Measurements from ENCODE around the gene GLB1L2.

GRCh38 chr11:134414766-134415765 is 83.3 kb downstream of the GLB1L2 start:
- no peak for TF ChIP-seq POLR2A (IDR thresholded peaks at IDR 0.05; ENCODE audit: low read length)
- no peak for TF ChIP-seq GATA1 (IDR thresholded peaks at IDR 0.05; ENCODE audit: low read depth, low read length)
